ENCODE results near the gene OR2H1. TPM values are rescaled to one million over a fixed set of nuclear protein-coding genes. Genes with fewer than 3 reads are reported as not detected.

OR2H1 gene
- total RNA-seq, result not detected

GRCh38 chr6:29456971-29457370 is at the start of gene OR2H1, which contains the start of gene OR11A1:
Gene OR2H1, plus strand, starts transcription at chr6:29457155. Its CDS starts 4,615 bp downstream, at chr6:29461770.
Gene OR11A1, minus strand, starts transcription at chr6:29457071. Its CDS starts 29,430 bp downstream, at chr6:29427641.
- Histone ChIP-seq H3K9me3 (no peaks in the 10 kb centered on the region), H3K4me1 (no peaks in the 10 kb centered on the region), H3K36me3 (no peaks in the 10 kb centered on the region), H3K27ac (no peak within 1 kb of the TSS), H3K27me3 (no peaks in the 10 kb centered on the region), H3K4me3 (no peak within 1 kb of the TSS)
- WGBS, 2 donors, result 65 to 74% methylated on average over 2 of the region's 2 CpGs
- ATAC-seq (ENCODE audit: low FRiP score in 2 of 2), result no peak
- DNase-seq, result no peak
- TF ChIP-seq EP300 (IDR thresholded peaks at IDR 0.05), result no peak
- no peak for TF ChIP-seq POLR2A (IDR thresholded peaks at IDR 0.05)
- no peak for TF ChIP-seq CTCF (IDR thresholded peaks at IDR 0.05)
- TF ChIP-seq POLR2AphosphoS5 (IDR thresholded peaks at IDR 0.05), result no peak

GRCh38 chr6:29414588-29414987 is 42.4 kb upstream of the OR2H1 start, which contains the start of gene OR12D1:
Gene OR12D1, plus strand, starts transcription at chr6:29414928.
- no peaks in the 10 kb centered on the region for H3K36me3 ChIP-seq
- no peak for ATAC-seq (ENCODE audit: low FRiP score in 2 of 2)
- TF ChIP-seq POLR2AphosphoS5 (IDR thresholded peaks at IDR 0.05) (no peak), CTCF (IDR thresholded peaks at IDR 0.05) (no peak), EP300 (IDR thresholded peaks at IDR 0.05) (no peak), POLR2A (IDR thresholded peaks at IDR 0.05) (no peak)
- H3K27ac ChIP-seq, result no peak within 1 kb of the TSS
- H3K9me3 ChIP-seq, result no peaks in the 10 kb centered on the region
- H3K4me3 ChIP-seq, result no peak within 1 kb of the TSS
- DNase-seq, result no peak
- H3K4me1 ChIP-seq, result no peaks in the 10 kb centered on the region
- H3K27me3 ChIP-seq, result no peaks in the 10 kb centered on the region

- DNase-seq, result no peak
- Histone ChIP-seq H3K36me3 (no peaks in the 10 kb centered on the region), H3K9me3 (peaks cover 0 to 3% (median 0%) of the 10 kb centered on the region in 4 donors), H3K27ac (no peak overlapping the region), H3K4me1 (no peaks in the 10 kb centered on the region), H3K4me3 (no peak overlapping the region), H3K27me3 (no peaks in the 10 kb centered on the region)
- WGBS, 2 donors, result 79 to 80% methylated on average over 3 of the region's 3 CpGs
- no peak for ATAC-seq (ENCODE audit: low FRiP score in 2 of 2)
- TF ChIP-seq POLR2A (IDR thresholded peaks at IDR 0.05), result no peak
These were observed 37.4 kb upstream of the OR2H1 start for GRCh38 chr6:29419516-29419915.

GRCh38 chr6:29424168-29424567 is 32.8 kb upstream of the OR2H1 start:
- TF ChIP-seq EP300 (IDR thresholded peaks at IDR 0.05) (no peak), POLR2A (IDR thresholded peaks at IDR 0.05) (no peak), CTCF (IDR thresholded peaks at IDR 0.05) (no peak), POLR2AphosphoS5 (IDR thresholded peaks at IDR 0.05) (no peak)
- Histone ChIP-seq H3K4me3 (no peak overlapping the region), H3K4me1 (no peaks in the 10 kb centered on the region), H3K36me3 (no peaks in the 10 kb centered on the region), H3K27me3 (no peaks in the 10 kb centered on the region), H3K27ac (no peak overlapping the region), H3K9me3 (peaks cover 0 to 3% (median 0%) of the 10 kb centered on the region in 4 donors)
- DNase-seq (no peak), ATAC-seq (ENCODE audit: low FRiP score in 2 of 2) (no peak)
- WGBS, 2 donors, result 92 to 97% methylated on average over 2 of the region's 2 CpGs

GRCh38 chr6:29424575-29424974 is 32.4 kb upstream of the OR2H1 start:
- Histone ChIP-seq H3K27me3 (no peaks in the 10 kb centered on the region), H3K4me1 (no peaks in the 10 kb centered on the region), H3K27ac (no peak overlapping the region), H3K4me3 (no peak overlapping the region), H3K9me3 (peaks cover 0 to 3% (median 0%) of the 10 kb centered on the region in 4 donors), H3K36me3 (no peaks in the 10 kb centered on the region)
- ATAC-seq (ENCODE audit: low FRiP score in 2 of 2) (no peak), DNase-seq (no peak)
- WGBS, 2 donors, result 42 to 53% methylated on average over 2 of the region's 2 CpGs
- TF ChIP-seq POLR2AphosphoS5 (IDR thresholded peaks at IDR 0.05), result no peak
- TF ChIP-seq POLR2A (IDR thresholded peaks at IDR 0.05), result no peak
- no peak for TF ChIP-seq CTCF (IDR thresholded peaks at IDR 0.05)
- no peak for TF ChIP-seq EP300 (IDR thresholded peaks at IDR 0.05)
